ENCODE data around the gene STAT4.

The STAT4 gene

DNA sequence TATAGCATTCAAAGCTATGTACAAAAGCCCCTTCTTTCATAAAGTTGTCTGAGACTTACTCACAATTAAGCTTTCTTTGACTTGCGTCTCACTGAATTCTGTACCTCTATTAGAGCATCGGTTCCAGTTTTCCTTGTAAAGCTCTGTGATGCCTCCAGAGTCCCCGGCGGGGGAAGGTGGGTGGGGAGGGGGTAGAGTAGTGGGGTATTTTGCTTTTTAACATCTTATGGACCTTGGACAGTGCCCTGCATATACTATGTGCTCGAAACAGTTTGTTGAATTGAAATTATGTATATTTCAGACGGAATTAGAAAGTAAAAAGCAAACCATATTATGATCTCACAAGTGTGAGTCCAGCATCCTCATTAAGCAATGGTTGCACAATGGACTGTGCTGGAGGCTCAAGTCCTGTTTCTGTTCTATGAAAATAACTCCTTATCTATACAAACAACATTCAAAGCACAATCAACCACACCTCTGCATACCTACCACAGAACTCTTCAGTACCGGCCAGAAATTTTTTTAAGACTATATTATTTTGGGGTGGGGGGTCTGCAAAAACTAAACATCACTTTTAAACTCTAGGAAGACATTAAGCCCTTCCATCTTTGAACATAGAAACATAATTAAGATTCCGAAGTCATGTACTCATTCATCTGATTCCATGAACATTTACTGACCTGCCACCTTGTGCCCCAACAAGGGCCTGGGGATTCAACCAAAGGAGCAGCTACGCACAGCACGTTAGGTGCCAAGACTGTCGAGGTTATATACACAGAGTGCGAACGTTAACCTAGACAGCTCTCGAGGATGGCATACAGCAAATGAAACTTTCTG is 137.7 kb downstream of the STAT4 start:
- peak; percentile 62 to 84 (median 81) for DNase-seq

DNA sequence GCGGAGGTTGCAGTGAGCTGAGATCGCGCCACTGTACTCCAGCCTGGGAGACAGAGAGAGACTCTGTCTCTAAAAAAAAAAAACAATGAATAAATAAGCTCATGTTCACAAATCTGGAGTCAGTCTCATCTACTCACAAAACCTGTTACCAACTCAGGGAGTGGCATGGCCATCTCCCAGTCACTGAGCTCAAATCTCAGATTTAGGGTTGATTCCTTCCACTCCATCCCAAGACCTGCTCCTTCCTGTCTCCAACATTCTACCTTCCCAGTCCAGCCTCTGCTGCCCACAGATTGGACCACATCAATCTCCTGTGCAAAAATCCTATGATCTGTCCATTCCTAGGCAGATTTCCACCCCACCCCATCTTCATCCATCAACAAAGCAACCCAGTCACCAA is 138.4 kb downstream of the STAT4 start:
- no peak for DNase-seq

DNA sequence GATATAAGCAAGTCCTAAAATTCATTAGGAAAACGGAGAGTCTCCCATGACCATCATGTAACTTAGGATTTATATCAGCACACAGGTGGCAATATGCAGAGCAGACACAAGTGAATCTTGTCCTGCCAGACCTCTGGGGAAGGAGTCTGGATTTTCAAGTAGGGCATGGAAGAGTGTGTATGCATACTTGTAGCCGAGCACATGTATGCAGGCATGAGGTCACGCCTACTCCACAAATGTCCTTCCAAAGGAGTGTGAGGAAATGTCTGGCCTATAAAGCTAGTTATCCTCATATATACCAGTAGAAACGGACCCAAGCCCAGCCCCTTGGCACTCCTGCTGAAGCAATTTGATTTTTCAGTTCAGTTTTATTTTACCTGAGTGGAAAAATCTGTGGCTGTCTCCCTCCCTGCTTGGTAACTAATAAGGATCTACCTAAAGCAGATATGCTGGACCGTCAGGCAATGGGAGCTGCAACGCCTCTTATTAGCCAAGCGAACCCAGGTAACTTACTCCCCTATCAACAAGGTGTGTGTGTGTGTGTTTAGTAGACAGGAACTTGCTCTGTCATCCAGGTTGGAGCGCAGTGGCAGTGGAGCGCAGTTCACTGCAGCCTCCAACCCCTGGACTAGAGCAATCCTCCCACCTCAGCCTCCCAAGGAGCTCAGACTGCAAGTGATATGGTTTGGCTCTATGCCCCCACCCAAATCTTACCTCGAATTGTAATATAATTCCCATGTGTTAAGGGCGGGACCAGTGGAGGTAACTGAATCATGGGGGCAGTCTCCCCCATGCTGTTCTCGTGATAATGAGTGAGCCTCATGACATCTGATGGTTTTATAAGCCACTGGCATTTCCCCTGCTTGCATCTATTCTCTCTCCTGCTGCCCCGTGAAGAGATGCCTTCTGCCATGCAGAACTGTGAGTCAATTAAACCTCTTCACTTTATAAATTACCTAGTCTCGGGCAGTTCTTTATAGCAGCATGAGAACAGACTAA is 139.6 kb downstream of the STAT4 start:
- peak in 1 of 3 donors; percentile 21 for DNase-seq

DNA sequence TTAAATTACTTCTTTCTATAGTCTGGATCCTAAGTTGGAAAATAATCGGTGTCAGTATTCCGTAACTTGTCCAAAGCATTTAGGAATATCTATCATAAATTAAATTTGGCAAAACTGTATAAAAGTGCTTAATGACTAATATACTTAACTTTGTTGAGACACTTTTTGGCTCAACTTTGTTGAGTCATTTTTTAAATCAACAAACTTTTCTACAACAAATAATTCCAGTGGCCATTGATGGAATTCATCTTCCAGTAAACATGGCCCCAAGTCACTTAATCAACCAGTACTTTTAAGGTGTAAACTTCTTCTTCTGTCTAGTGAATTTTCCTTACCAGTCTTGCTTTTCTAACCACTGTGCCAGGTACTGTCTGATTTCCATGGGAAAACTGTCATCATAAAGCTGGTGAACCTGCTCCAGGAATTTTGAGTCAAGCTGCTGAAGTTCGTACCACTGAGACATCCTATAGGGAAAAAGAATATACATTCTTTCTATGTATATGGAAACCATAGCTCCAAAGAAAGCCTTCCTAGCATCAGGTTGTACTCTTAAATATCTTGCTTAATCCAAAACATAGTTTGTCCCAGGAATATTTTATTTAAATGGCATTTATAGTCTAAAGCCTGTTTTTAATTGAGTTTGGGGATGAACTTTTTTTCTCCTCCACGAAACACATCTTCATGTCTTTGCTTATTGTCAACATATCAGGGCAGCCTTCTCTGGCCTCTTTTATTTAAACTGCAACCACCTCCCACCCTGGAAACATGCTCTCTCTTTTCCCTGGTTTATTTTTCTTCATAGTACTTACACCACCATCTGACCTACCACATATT is 141.0 kb downstream of the STAT4 start:
- peak in 1 of 3 donors; percentile 41 for DNase-seq

DNA sequence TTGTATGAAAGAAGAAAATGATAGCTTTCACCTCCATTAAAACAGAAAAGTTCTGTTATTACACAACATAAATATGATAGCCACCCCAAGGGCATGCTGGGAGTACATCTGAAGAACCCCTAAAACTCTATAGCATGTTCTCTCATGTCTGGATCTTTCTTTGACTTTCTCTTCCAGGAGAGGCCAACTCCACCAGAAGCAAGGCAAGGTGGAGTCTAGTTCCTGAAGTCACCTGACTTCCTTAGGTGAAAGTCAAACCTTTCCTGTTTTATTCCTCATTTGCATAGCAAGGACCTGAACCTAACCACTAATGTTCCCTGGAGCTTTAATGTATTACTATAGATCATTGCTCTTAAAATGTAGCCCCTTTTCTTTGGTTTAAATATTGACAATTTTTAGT is 142.5 kb downstream of the STAT4 start:
- no peak for DNase-seq

DNA sequence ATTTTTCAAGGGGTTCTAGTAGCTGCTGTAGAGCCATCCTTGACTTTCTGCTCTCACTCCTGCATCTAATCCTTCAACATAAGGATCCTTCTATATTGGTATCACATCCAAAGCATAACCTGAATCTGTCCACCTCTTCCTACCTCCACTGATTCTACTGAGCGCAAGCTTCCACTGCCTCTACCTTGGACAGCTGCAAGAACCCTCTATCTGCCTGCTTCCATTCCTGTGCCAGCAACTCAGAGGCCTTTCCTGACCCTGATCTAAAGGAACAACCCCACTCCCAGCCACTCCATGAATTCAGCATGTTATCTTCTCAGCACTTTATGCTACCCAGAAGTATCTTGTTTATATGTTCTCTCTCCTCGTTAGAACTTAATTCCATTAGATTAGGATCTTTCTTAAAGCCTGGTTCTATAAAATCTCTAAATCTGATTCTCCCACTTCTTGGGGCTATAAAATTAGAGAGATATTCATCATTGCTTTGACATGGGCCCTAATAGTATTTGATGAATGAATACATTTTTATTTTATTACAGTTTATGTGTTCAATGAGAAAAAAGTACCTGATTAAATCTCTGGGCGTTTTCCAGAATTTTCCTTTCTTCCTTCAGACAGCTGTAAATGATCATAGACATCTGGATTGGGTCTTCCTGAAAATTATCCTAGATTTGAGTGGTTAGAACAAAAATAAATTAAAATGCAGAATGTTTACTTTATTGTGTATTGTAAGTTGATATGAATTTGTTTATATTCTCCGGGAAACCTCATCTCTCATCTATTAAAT is 143.6 kb downstream of the STAT4 start:
- DNase-seq: no peak

DNA sequence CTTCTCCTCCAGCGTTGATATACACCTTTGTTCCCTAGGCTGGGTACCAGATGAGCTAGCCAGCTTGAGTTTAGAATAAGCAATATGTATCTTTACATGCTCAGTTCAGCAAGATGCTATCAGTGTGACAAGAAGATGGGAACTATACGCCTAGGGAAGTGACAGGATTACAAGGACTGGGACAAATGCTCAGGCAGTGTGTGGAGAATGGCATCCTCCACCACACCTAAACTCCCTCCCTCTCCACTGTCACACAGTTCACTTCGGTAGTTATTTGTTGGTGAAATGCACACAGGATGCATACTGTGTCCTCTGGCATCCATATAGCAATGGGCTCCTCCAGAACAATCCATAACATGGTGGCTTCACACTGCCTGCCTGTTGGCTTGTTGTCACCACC is 144.5 kb downstream of the STAT4 start:
- DNase-seq: no peak

DNA sequence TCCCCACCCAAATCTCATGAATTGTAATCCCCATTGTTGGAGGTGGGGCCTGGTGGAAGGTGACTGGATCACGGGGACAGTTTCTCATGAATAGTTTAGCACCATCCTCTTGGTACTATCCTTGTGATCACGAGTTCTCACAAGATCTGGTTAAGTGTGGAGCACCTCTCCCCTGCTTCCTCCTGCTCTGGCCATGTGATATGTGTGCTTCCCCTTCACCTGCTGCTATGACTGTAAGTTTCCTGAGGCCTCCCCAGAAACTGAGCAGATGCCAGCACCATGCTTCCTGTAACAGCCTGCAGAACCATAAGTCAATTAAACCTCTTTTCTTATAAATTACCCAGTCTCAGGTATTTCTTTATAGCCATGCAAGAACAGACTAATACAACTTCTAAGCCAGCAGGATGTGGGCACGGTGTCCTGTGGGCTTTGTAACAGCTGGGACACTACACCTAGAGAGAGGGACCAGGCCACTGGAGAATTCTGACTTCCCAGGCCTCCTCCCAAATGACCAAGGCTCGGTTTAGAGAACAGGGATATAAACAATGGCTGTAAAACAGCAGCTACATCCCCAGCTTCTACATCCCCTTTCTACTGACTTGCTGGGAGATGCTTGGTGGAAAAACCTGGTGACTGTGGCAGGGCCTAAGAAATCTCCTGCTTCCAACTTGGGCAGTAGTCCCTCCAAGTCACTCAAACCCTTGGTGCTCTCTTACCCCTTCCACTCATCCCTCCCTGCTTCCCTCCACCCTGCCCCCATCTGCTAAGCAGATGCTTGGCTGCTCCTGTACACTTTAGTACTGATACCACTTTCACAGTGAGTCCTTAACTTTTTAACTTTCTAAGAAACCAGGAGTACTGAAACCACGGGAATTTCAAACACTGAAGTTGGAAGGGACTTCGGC is 147.1 kb downstream of the STAT4 start:
- no peak for DNase-seq

DNA sequence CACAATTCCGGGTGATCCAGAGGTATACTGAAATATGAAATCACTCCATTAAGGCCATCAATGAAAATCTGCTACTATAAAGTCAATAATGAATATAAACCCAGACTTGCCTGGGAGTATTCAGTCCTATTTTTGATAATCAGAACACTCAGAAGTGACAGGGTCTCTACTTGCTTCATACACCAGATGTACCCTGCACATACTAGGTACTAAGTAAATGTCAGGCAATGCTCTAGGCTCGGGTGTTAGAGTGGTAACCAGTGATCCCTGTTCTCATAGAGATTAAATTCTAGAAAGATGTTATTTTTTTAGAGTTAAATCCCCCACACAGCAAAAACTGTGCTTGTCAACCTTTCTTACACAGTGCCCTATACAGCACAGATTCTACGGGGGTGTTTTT is 149.2 kb downstream of the STAT4 start:
- no peak for DNase-seq

DNA sequence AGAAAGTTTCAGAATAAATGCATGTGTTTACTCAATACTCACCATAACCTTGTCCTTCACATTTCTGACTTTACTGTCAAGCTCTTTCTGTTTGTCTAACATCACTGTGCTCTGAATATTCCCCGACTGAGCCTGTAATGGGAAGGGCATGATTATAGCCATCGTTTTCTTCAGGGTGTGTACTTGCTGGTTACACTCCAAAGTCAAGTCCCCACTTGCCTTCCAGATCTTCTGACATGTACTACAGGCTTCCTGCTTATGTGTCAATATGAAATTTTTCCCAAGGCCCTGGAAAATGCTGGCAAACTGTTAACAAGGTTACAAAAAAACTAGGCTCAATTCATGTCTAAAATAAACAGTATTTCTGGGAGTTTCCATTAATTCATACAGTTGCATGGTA is 149.8 kb downstream of the STAT4 start:
- no peak for DNase-seq

DNA sequence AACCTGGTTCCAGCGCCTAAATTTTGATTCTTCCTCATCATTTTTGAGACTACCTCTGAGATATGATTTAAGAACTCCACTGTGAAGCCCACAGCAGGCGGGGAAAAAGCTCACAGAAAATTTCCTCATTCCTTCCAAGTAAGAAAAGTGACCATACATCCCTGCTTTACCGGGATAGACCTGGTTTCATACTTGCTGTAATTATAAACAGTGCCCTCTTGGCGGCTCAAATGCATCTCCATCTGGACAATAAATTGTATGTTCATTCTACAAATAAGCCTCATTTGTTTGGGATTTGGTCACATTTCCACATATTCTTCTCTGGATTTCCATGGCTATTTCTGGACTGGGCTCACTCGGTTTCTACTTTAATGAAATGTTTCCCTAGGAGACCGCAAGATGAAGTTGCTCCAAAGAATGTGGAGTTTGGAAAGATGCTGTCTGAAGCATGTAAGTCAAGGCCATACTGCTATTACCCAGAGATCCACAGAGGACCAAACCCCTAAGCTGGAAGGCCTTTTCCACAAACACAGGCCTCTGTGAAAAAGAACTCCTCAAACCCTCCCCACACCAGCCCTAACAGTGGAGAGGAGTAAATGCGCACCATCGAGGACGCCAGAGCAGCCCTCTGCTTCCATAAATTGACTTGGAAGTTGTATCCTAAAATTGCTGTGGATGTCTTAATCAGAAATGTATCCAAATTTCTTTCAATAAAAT is 150.7 kb downstream of the STAT4 start:
- no peak for DNase-seq

DNA sequence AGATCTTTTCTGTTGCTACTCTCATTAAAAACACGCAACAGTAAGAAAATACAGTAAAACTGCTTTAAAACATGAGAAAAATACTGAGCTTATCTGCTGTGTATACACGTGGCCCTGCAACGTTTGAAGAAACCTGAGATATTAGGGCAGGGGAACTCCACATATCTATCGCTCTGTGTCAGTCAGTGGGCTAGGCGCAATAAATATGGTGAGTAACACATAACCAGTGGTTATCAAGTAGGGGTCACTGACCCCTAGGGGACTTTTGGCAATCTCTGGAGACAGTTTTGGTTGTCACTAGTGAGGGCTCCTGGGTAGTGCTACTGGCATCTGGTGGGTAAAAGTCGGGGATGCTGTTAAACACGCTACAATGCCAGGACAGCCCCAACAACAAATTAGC is 151.7 kb downstream of the STAT4 start:
- no peak for DNase-seq

DNA sequence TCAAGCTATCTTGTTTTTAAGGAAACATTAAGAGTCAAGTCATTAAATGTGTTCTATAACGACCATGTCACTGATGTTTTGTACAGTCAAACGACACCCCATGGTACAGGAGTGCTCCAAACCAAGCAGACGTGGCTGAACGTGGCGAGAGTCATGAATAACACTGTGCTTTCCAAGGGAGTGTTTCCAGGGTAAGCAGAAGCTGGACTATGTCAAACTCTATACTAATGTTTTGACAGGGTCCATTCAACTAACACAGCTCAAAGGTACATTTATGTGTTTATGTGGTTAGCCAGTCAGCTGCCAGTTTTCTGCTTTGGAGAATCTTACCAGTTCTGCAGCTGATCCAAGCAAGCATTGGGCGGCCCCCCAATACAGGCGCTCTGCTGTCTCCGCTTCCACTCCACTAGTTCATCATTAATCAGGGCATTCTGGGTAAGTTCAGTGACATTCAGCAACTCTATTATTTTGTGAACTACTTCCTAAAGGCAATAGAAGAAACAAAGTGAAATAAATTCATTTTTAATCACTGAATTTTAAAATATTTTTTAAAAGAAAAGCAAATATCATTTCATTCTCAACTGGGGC is 153.2 kb downstream of the STAT4 start:
- DNase-seq: no peak

DNA sequence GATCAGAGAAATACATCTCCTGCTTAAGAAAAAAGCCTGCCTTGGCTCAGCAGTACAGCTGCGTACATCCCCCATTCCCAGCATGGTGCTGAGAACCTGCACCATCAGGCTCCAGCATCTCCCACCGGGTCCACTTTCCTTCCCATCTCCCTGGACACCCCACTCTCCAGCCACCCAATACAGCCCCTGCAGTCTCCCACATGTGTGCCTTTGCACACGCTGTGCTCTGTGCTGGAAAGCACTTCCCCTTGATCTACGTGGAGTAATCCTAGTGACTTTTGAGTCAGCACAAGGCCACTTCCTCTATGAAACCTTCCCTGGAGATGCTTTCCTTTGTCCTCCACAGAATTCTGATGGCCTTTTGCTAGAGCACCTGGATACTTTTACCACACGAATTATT is 153.8 kb downstream of the STAT4 start:
- DNase-seq: peak; percentile 77 to 85 (median 79)

DNA sequence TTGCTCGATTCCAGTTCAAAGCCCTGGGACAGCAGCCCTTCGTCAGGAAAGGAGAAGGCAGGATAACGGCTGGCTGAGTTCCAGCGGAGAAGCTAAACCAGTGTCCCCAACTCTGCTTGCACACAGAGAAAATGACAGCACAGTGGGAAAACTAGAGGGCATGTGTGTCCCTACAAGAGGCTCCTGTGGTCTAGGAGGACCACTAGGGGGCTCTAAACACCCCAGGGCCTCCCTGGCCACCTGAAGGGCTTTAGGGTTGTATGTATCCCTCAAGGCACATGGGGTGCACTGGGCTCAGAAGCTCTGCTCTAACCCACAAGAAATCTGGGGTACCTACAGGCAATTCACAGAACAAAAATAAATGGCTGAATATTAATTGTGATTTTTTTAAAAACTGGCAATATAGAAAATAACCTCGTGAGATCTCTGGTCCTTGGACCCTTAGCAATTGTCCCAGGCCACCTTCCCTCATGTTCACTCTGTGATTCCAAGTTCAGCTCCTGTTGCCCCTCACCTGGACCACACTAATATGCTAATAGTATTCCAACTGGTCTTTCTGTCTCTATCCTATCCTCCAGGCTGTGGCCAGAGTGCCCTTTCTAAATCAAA is 154.4 kb downstream of the STAT4 start:
- DNase-seq: peak; percentile 40 to 48 (median 41)

DNA sequence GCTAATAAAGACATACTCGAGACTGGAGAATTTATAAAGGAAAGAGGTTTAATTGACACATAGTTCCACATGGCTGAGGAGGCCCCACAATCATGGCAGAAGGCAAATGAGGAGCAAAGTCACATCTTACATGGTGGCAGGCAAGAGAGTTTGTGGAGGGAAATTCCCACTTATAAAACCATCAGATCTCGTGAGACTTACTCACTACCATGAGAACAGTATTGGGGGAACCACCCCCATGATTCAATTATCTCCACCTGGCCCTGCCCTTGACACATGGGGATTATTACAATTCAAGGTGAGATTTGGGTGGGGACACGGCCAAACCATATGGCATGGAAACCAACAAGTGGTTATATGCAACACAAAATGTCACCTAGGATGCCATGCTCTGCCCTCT is 155.5 kb downstream of the STAT4 start:
- peak; percentile 39 to 65 (median 43) for DNase-seq

DNA sequence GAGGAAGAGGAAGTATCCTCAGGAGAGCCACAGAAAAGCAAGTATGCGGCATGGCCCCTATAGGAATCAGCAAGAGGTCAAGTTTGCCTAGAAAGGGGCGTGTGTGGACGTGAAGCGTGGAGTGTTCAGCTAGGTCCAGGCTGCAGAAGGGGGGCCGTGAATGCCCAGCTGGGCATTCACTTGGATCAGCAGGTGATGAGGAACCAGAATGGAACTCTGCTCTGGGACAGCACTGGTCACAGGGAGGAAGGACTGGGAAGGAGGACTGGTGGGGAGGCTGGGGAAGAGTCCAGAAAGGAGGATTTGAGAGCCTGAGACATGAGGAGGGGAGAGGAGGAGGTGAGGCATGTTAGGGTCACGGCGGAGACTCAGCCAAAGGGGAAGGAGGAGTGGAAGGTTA is 156.6 kb downstream of the STAT4 start:
- DNase-seq: no peak

DNA sequence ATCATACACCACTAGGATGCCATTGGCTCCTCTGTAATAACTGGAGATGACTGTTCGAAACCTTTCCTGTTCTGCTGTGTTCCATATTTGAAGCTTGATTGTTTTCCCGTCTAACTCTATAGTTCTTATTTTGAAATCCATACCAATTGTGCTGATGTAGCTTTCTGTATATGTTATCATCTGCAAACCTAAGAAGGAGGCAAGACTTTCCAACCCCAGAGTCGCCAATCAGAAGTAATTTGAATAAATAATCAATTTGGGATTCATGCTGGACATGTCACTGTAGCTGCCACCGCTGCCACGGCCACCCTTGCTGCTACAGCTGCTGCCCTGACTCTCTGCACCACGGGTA is 157.5 kb downstream of the STAT4 start:
- no peak for DNase-seq

DNA sequence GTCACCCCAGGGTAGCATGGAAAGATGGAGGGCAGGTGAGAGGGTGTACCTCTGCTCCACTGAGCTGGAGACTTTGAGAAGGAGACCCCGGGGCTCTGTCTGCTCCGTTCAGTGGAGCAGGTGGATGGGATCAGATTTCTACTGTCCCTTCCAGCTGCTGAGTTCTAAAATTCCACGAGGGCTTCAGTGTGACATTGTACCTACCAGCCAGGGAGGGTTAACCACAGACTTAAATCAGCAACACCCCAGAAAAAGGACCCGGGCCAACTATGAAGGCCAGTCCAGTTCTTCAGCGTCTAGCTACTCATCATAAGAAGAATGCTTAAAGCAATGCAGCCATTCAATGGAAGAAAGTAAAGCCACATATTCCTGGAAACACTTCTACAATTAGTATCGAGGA is 160.7 kb downstream of the STAT4 start:
- DNase-seq: no peak
